H1 (cell line): ENCODE data around the gene SLC30A3. TPM values are rescaled to one million over a fixed set of nuclear protein-coding genes. Genes with fewer than 3 reads are reported as not detected.

Experiments used
- CTCF ChIA-PET: fragments of 300-600 bp; sonication (Branson Sonifier 250); formaldehyde crosslinking; loops from one replicate; lab custom pipeline; 2021; ENCODE audit not compliant: partially characterized antibody; lab: Charles Lee
- POLR2A ChIA-PET: fragments of 300-600 bp; sonication (Branson Sonifier 250); formaldehyde crosslinking; loops from one replicate; lab custom pipeline; 2021; ENCODE audit warnings: inconsistent platforms; ENCODE audit not compliant: partially characterized antibody; lab: Charles Lee
- DNase-seq, 2 experiments: peaks; one replicate each; pipeline versions ENCODE4 v3.0.0 to v3.0.0-alpha.2; 2010 to 2022; ENCODE audit warnings: low spot score in 2 of 2, low read depth in 1 of 2, mixed read lengths in 1 of 2
- FAIRE-seq: peaks from 2 replicates; lab custom pipeline; 2011; peaks lifted over from hg19 to GRCh38; lab: Jason Lieb, UNC
- H2AFZ ChIP-seq: 2 replicates; pipeline ENCODE4 v1.8.1; 2012; ENCODE audit warnings: low read length, inconsistent platforms
- H2AK5ac ChIP-seq: 2 replicates; pipeline ENCODE4 v1.6.1; 2013; ENCODE audit warnings: low read depth, low read length
- H2BK120ac ChIP-seq: replicated peaks from 2 replicates; pipeline ENCODE3; 2013; ENCODE audit warnings: low read depth, low read length, inconsistent platforms
- H2BK12ac ChIP-seq: 2 replicates; pipeline ENCODE4 v1.6.1; 2013; ENCODE audit warnings: low read depth, low read length
- H2BK15ac ChIP-seq: 2 replicates; pipeline ENCODE4 v1.6.1; 2013; ENCODE audit warnings: low read length
- H2BK20ac ChIP-seq: 2 replicates; pipeline ENCODE4 v1.6.1; 2013; ENCODE audit warnings: low read length
- H2BK5ac ChIP-seq: 2 replicates; pipeline ENCODE4 v1.6.1; 2013; ENCODE audit warnings: low read depth, low read length
- H3K14ac ChIP-seq: 2 replicates; pipeline ENCODE4 v1.6.1; 2013; ENCODE audit warnings: inconsistent platforms; ENCODE audit not compliant: insufficient read length
- H3K18ac ChIP-seq: 2 replicates; pipeline ENCODE4 v1.6.1; 2013; ENCODE audit warnings: low read length; ENCODE audit errors: extremely low read depth
- H3K23ac ChIP-seq: 2 replicates; pipeline ENCODE4 v1.6.1; 2013; ENCODE audit warnings: inconsistent platforms; ENCODE audit not compliant: insufficient read length
- H3K23me2 ChIP-seq: 2 replicates; pipeline ENCODE4 v1.6.1; 2013; ENCODE audit warnings: low read depth, low read length
- H3K27ac ChIP-seq: 2 replicates; pipeline ENCODE4 v1.6.1; 2011; ENCODE audit warnings: low read depth, low read length, inconsistent platforms
- H3K27me3 ChIP-seq, 4 experiments: replicated peaks in 1 of 4; 1 replicate in 1 of 4; 2 replicates in 3 of 4; pipeline versions ENCODE4 v1.6.1 to v1.8.1; 2011 to 2013; ENCODE audit warnings: low read length in 3 of 4, mild to moderate bottlenecking in 3 of 4, inconsistent platforms in 2 of 4, mixed read lengths in 2 of 4, moderate library complexity in 1 of 4; ENCODE audit not compliant: control insufficient read depth in 3 of 4, insufficient read depth in 3 of 4; ENCODE audit errors: extremely low read depth in 1 of 4
- H3K36me3 ChIP-seq, 4 experiments: 2 replicates each; pipeline versions ENCODE4 v1.6.1 to v1.8.1; 2011 to 2013; ENCODE audit warnings: mild to moderate bottlenecking in 4 of 4, low read length in 3 of 4, moderate library complexity in 2 of 4, control low read depth in 1 of 4, inconsistent platforms in 1 of 4; ENCODE audit not compliant: insufficient read depth in 4 of 4, control insufficient read depth in 2 of 4
- H3K4ac ChIP-seq: replicated peaks from 2 replicates; pipeline ENCODE3; 2013; ENCODE audit warnings: low read length, low read depth, mixed read lengths, inconsistent platforms; ENCODE audit not compliant: insufficient read length
- H3K4me1 ChIP-seq, 4 experiments: replicated peaks in 1 of 4; 1 replicate in 1 of 4; 2 replicates in 3 of 4; pipeline versions ENCODE4 v1.6.1 to v1.8.1; 2011 to 2013; ENCODE audit warnings: low read length in 3 of 4, inconsistent platforms in 2 of 4, mixed read lengths in 1 of 4; ENCODE audit not compliant: insufficient read depth in 4 of 4, control insufficient read depth in 3 of 4
- H3K4me2 ChIP-seq, 2 experiments: 2 replicates each; pipeline versions ENCODE4 v1.6.1 to v1.8.1; 2011 to 2013; ENCODE audit warnings: low read depth in 2 of 2, low read length in 2 of 2, control low read depth in 1 of 2, inconsistent platforms in 1 of 2, mild to moderate bottlenecking in 1 of 2; ENCODE audit not compliant: insufficient read depth in 1 of 2
- H3K4me3 ChIP-seq, 4 experiments: fragments of 200-600, 300-600 bp in 1 of 4; sonication (generic), shearing (Covaris generic), sonication (Bioruptor Twin) in 1 of 4; 2 replicates each; pipeline versions ENCODE4 v1.5.1 to v1.8.1; 2011 to 2016; ENCODE audit warnings: low read length in 4 of 4, low read depth in 3 of 4, control low read depth in 2 of 4, inconsistent platforms in 2 of 4, mild to moderate bottlenecking in 2 of 4, mixed read lengths in 1 of 4, moderate library complexity in 1 of 4; ENCODE audit not compliant: insufficient read depth in 2 of 4; ENCODE audit errors: extremely low read depth in 1 of 4
- H3K56ac ChIP-seq: replicated peaks from 2 replicates; pipeline ENCODE3; 2013; ENCODE audit warnings: low read depth, mild to moderate bottlenecking, mixed read lengths, low read length, inconsistent platforms; ENCODE audit not compliant: insufficient read length
- H3K79me1 ChIP-seq: 2 replicates; pipeline ENCODE4 v1.6.1; 2013; ENCODE audit warnings: low read depth, low read length, control low read depth
- H3K79me2 ChIP-seq, 2 experiments: 2 replicates each; pipeline versions ENCODE4 v1.6.1 to v1.8.1; 2012 to 2013; ENCODE audit warnings: low read length in 2 of 2, mild to moderate bottlenecking in 2 of 2, inconsistent platforms in 1 of 2; ENCODE audit not compliant: insufficient read depth in 2 of 2, control insufficient read depth in 1 of 2
- H3K9ac ChIP-seq, 4 experiments: replicated peaks in 1 of 4; 1 replicate in 1 of 4; 2 replicates in 3 of 4; pipeline versions ENCODE4 v1.6.1 to v1.8.1; 2011 to 2013; ENCODE audit warnings: low read depth in 3 of 4, low read length in 3 of 4, control low read depth in 2 of 4, mild to moderate bottlenecking in 2 of 4, moderate library complexity in 2 of 4, inconsistent platforms in 1 of 4; ENCODE audit errors: extremely low read depth in 1 of 4
- H3K9me3 ChIP-seq, 2 experiments: 2 replicates each; pipeline versions ENCODE4 v1.6.1 to v1.8.1; 2012 to 2013; ENCODE audit warnings: mild to moderate bottlenecking in 2 of 2, moderate library complexity in 2 of 2, control low read depth in 1 of 2, inconsistent platforms in 1 of 2, low read depth in 1 of 2, low read length in 1 of 2, mixed read lengths in 1 of 2; ENCODE audit not compliant: insufficient read depth in 2 of 2
- H4K20me1 ChIP-seq, 2 experiments: replicated peaks in 1 of 2; 2 replicates each; pipeline versions ENCODE3 to v1.8.1; 2011 to 2013; ENCODE audit warnings: inconsistent platforms in 2 of 2, low read length in 2 of 2, mild to moderate bottlenecking in 1 of 2; ENCODE audit not compliant: insufficient read depth in 2 of 2, control insufficient read depth in 1 of 2
- H4K5ac ChIP-seq: 2 replicates; pipeline ENCODE4 v1.6.1; 2013; ENCODE audit warnings: low read length, low read depth, mixed read lengths, inconsistent platforms; ENCODE audit not compliant: insufficient read length
- H4K8ac ChIP-seq: 2 replicates; pipeline ENCODE4 v1.8.0; 2013; ENCODE audit warnings: mild to moderate bottlenecking, moderate library complexity, low read length, inconsistent platforms; ENCODE audit not compliant: insufficient read depth; ENCODE audit errors: extremely low read depth
- H4K91ac ChIP-seq: replicated peaks from 2 replicates; pipeline ENCODE3; 2013; ENCODE audit warnings: low read length, mixed read lengths, inconsistent platforms; ENCODE audit not compliant: insufficient read length
- CEBPB ChIP-seq: IDR thresholded peaks from 2 replicates; pipeline ENCODE4 v1.6.1; 2012; ENCODE audit warnings: low read depth, low read length
- EZH2 ChIP-seq: fragments of 200-600 bp; sonication (generic); IDR thresholded peaks from 2 replicates; pipeline ENCODE4 v1.7.1; 2012; ENCODE audit warnings: low read depth, mild to moderate bottlenecking, moderate library complexity, low read length, inconsistent platforms; ENCODE audit not compliant: severe bottlenecking
- NRF1 ChIP-seq: IDR thresholded peaks from 2 replicates; pipeline ENCODE4 v1.6.1; 2011; ENCODE audit warnings: mild to moderate bottlenecking, low read depth, low read length, improper control_type of control experiment
- PHF8 ChIP-seq: fragments of 200-600 bp; sonication (generic); conservative IDR thresholded peaks from 2 replicates; pipeline ENCODE4 v1.7.1; 2012; ENCODE audit warnings: low read depth, mild to moderate bottlenecking, inconsistent platforms, low read length, moderate library complexity
- POLR2AphosphoS5 ChIP-seq: IDR thresholded peaks from 2 replicates; pipeline ENCODE4 v1.6.1; 2011; ENCODE audit warnings: low read depth, low read length
- SAP30 ChIP-seq: fragments of 300-600 bp; sonication (generic); IDR thresholded peaks from 2 replicates; pipeline ENCODE4 v1.7.1; 2012; ENCODE audit warnings: low read length, moderate library complexity, mild to moderate bottlenecking, inconsistent platforms; ENCODE audit not compliant: insufficient read depth, insufficient replicate concordance
- USF2 ChIP-seq: IDR thresholded peaks from 2 replicates; pipeline ENCODE4 v1.6.1; 2011; ENCODE audit warnings: low read length, improper control_type of control experiment
- WGBS, 2 experiments: shearing (Covaris generic) in 1 of 2; methylation state at CpG; one replicate each; pipeline versions ENCODE4 v1.1.6 to v1.1.7; 2013 to 2015; ENCODE audit warnings: low lambda C conversion rate in 2 of 2, mixed read lengths in 2 of 2, inconsistent platforms in 1 of 2, low coverage in 1 of 2, missing lambda C conversion rate in 1 of 2; ENCODE audit not compliant: insufficient replicate concordance in 2 of 2, insufficient coverage in 1 of 2, insufficient read length in 1 of 2; ENCODE audit errors: extremely low coverage in 1 of 2, missing lambda C conversion rate in 1 of 2; 5-methylcytosine and 5-hydroxymethylcytosine counted together
- polyA plus RNA-seq, 7 experiments: library from polyadenylated mRNA; depleted of rRNA in 3 of 7; stranded (reverse) in 5 of 7; unstranded in 2 of 7; fragments of >200 nt in 5 of 7; fragments of 200-250 nt in 2 of 7; gene quantifications; 1 replicate in 5 of 7; 2 replicates in 1 of 7; 4 replicates in 1 of 7; pipeline versions ENCODE4 v1.2.1 to v1.2.3, GENCODE V29; 2011 to 2013; ENCODE audit warnings: missing spikeins in 2 of 7, mixed read lengths in 2 of 7
- total RNA-seq: library from RNA; stranded (reverse); fragmentation: NEBNext Ultra II Directional; extraction: Animal tissue kit (Norgen Biotek cat#: 25700); gene quantifications from 2 replicates; pipeline ENCODE4 v1.2.1, GENCODE V29; 2021

SLC30A3 gene
- total and polyA plus RNA-seq, 2 of the 8 experiments (the other 6 are each of a cell fraction or from before 2014, with no cell fraction given) = 15.2 to 30.7 TPM

- H3K14ac ChIP-seq = no peak overlapping the region
- H3K4me1 ChIP-seq = peaks cover 3 to 19% (median 14%) of the 10 kb centered on the region in 4 experiments
- 0 out of 2 replicates have a peak overlapping the region, but pooled peaks have one; percentile 2 for H2AK5ac ChIP-seq
- no peak overlapping the region for H3K23ac ChIP-seq
- H4K20me1 ChIP-seq = peaks cover 0 to 6% of the 10 kb centered on the region in 2 experiments
- H2BK20ac ChIP-seq = peak overlapping the region; percentile 16; the same call in 1 of the 2 replicates
- peak overlapping the region; percentile 88 to 99 for H3K4me2 ChIP-seq
- DNase-seq = peak in 1 of 2 experiments; percentile 89
- WGBS, 2 experiments = 7% methylated on average over 47 of the region's 56 CpGs; no CpG with 5 or more reads in 1 of the 2 experiments
- no peaks in the 10 kb centered on the region for H3K9me3 ChIP-seq
- H2BK12ac ChIP-seq = peak overlapping the region; percentile 82; the same call in 1 of the 2 replicates
- peak overlapping the region in 3 of 4 experiments; percentile 22 to 44 (median 42); a peak in 5 of 7 replicates for H3K9ac ChIP-seq
- peak overlapping the region; percentile 83; the same call in 1 of the 2 replicates for H3K18ac ChIP-seq
- no peak overlapping the region for H3K4ac ChIP-seq
- no peaks in the 10 kb centered on the region for H3K79me1 ChIP-seq
- no peak overlapping the region for H4K5ac ChIP-seq
- FAIRE-seq = no peak
- H4K8ac ChIP-seq = peak overlapping the region; percentile 91
- H4K91ac ChIP-seq = peak overlapping the region; percentile 34
- H2BK15ac ChIP-seq = peak overlapping the region; percentile 53
- H3K27ac ChIP-seq = no peak overlapping the region
- POLR2A ChIA-PET = interaction anchor here (0.9 to 8.2 kb wide), 12 partner anchors 8 to 104 kb away, joined by 3 to 71 read pairs (median 4); partner anchors contain the start of genes ATRAID, CAD, DNAJC5G and SLC5A6
- CTCF ChIA-PET = interaction anchor here (0.6 to 14.1 kb wide), 24 partner anchors 8 to 239 kb away, joined by 3 to 288 read pairs (median 6); partner anchors contain the start of genes ABHD1, DNAJC5G, EIF2B4 and PREB
- peaks cover 19% of the 10 kb centered on the region; the same call in 1 of the 2 replicates for H3K23me2 ChIP-seq
- H2BK5ac ChIP-seq = no peak overlapping the region; the same call in 1 of the 2 replicates
- H3K4me3 ChIP-seq = peak overlapping the region; percentile 57 to 85 (median 62)
- H3K27me3 ChIP-seq = peaks cover 39 to 69% (median 60%) of the 10 kb centered on the region in 4 experiments
- peaks cover 0 to 2% of the 10 kb centered on the region in 2 experiments; a peak in 1 of 4 replicates for H3K79me2 ChIP-seq
- H2AFZ ChIP-seq = peak overlapping the region; percentile 52; the same call in 1 of the 2 replicates
- H3K56ac ChIP-seq = no peak overlapping the region
- no peaks in the 10 kb centered on the region for H3K36me3 ChIP-seq
- H2BK120ac ChIP-seq = no peak overlapping the region
- TF ChIP-seq USF2 (peak; percentile 76), PHF8 (peak; percentile 44), POLR2AphosphoS5 (0 out of 2 replicates have a peak, but pooled peaks have one; percentile 29), CEBPB (no peak), SAP30 (no peak), NRF1 (no peak), EZH2 (no peak)
Measured at GRCh38 chr2:27264753-27265535, 2.1 kb upstream of the SLC30A3 start.
